GM18909 (cell line): ENCODE results near the gene RTN1.
"Not testable (repeated sequence)": the region's sequence is repeated elsewhere in the genome, so short reads cannot be mapped to it uniquely, and the experiment has no call there.

Experiments
- ATAC-seq: cut with Tn5 transposase; IDR thresholded peaks from one replicate; pipeline ENCODE4 v1.9.1; 2021; ENCODE audit warnings: mild to moderate bottlenecking; ENCODE audit not compliant: unreplicated experiment, poor library complexity

RTN1 gene

GRCh38 chr14:59646832-59647231 is 223.7 kb downstream of the RTN1 start:
- not testable (repeated sequence) for ATAC-seq

GRCh38 chr14:59638885-59639284 is 231.7 kb downstream of the RTN1 start:
- ATAC-seq = peak; percentile 92

GRCh38 chr14:59634617-59635016 is 236.0 kb downstream of the RTN1 start:
- no peak for ATAC-seq

DNA sequence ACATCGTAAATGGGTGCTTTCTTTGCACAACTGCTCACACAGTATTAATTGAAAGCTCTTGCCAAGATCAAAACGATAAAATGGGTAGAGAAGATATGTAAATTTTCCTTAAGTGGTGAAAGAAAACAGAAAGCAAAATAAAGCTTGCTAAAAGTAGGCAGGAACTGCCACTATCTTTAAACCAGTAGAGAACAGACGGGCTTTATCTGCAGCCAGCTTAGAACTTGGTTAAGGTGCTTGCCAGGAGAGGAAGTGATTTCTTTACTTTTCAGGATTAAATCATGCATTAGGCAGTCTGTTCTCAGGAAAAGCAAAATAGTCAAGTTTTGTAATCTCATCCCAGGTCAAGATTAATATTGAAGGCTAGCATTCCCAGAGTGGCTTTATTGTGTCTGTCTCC is 237.1 kb downstream of the RTN1 start:
- no peak for ATAC-seq

- ATAC-seq = peak; percentile 57
These were observed 238.2 kb downstream of the RTN1 start for GRCh38 chr14:59632381-59632780.

DNA sequence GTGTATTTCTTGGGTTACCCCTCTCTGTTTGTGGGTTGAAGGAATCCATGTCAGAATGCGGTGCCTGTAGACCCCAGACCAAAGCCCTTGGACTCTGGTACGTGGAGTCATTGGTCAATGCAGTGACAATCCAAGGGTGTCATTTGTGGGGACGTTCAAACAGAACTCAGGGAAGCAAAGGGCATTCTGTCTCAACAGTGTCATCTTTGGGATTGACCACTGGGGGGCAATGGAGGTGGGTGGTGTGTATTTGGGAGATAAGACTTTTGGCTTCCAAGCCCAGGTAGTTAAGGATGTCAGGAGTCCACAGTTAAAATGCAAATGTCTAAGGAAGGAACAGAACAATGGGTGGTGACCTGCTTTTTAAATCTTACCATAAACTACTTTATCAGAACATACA is 239.3 kb downstream of the RTN1 start:
- ATAC-seq = no peak

DNA sequence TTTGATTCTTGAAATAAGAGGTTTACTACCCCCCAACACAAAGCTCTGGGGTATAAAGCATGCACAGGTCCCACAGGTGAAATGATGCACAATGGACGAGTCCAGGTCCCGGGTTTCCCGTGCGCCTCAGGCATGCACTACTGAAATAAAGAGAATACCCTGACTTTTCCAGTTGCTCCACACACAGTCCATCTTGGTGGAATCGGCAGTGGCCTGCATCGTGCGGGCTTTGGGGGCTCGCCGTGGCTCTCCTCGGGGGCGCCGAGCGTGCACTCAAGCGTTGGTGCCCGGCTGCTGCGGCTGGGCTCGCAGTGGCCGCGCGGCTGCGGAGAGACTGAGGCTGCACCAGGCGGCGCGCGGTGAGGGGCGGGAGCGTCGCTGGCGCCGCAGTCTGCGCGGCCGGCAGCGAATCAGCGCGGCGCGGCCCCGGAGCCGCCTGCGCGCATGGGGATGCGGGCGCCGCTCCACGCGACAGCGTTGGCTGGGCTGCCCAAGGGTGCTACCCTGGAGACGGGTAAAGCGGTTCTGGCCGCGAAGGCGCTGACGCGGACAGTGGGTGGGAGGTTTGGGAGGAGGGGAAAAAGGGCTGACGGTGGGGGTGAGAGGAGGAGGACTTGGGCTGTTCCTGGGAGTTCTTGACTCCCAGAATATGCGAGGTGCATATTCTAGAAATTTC is 240.2 kb downstream of the RTN1 start:
- peak; percentile 43 for ATAC-seq

DNA sequence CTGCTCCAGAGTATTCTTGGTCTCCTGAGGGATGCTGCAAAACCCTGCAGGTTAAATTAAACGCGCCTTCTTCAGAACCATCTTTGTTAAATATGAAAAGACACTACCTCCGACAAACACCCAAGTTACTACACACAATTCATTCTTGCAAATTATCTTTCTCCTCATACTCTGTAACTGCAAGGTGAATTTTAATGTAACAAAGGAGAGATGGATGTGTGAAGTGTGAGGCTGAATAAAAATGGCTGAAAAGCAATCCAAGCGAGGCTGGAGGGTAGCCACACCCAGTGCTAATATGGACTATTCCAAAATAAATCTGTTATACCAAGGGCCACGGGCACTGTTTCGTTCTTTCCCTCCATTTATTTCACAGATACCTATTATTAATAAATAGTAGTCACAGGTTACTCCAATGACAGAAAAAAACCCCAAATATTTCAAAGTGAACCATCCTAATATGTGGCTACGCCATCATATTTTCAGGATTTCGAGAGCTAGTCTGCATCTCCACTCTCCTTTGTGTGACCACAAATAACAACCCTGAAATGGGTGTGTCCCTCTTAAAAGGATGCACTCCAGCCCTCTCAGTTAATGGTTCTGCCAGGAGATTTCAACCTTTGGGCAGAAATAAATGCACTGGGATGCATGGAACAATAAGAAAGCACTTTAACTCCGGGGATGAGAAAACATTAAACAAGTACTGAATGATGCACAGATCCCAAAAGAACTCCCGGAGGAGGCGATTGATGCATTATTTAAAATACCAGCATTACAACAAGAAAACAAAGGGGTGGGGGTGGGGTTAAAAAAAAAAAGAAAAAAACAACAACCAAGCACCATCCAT is 240.9 kb downstream of the RTN1 start:
- ATAC-seq = no peak

DNA sequence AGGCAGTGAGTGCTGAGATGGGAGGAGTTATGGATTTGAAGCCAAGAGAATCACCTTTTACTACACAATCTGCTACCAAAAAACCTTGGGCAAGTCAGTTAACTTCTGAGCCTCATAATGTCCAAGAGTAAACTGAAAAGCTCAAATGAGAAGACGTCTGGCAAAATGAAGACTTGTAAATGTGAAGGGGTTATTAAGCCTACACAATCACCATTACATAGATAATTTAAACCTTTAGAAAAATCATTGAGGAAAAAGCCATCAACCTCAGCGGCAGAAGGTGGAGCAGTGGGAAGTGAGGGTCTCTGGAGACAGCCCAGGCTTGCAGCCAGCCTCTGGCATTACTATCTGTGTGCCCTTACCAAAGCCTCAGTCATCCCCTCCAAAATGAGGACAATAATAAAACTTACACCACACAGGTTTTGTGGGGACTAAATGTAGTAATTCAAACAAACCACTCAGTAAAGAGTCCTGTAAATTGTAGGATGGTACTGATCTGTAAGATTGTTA is 243.5 kb downstream of the RTN1 start:
- no peak for ATAC-seq

DNA sequence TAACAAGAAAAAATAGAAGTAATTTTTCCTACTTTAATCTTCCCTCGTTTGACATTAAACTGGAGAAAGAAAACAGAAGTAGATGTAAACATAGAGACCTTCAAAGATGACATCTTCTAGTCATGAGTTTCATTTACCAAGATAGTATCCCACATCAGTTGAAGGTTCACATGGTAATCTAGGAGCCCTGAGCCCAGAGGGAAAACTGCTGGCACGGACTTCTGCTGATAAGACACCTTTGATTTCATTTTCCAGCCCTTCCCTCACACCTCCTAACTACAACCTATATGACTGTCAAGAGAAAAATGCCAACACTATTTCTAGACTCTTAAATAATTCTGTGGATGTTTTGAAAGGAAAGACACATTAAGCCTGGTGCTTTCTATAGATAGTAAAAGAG is 247.9 kb downstream of the RTN1 start:
- ATAC-seq = no peak

DNA sequence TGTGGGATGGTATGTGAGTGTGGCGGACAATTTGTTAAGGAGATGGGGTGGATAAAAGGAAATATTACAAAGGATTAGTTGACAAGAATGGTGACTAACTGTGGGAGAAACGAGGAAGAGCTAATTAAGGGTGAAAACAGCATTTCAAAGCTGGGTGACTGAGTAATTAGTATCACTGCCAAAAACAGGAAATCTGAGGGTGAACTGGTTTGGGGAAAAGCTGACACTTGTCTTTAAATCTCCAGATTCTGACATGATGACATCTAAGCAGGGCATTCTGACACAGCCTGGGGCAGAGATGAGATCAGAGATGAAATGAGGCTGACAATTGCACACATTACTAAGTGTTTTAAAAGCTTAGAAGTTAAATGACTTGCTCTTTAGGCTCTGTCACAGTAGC is 251.5 kb downstream of the RTN1 start:
- ATAC-seq = no peak

GRCh38 chr14:59601056-59601455 is 269.5 kb downstream of the RTN1 start:
- ATAC-seq = no peak

DNA sequence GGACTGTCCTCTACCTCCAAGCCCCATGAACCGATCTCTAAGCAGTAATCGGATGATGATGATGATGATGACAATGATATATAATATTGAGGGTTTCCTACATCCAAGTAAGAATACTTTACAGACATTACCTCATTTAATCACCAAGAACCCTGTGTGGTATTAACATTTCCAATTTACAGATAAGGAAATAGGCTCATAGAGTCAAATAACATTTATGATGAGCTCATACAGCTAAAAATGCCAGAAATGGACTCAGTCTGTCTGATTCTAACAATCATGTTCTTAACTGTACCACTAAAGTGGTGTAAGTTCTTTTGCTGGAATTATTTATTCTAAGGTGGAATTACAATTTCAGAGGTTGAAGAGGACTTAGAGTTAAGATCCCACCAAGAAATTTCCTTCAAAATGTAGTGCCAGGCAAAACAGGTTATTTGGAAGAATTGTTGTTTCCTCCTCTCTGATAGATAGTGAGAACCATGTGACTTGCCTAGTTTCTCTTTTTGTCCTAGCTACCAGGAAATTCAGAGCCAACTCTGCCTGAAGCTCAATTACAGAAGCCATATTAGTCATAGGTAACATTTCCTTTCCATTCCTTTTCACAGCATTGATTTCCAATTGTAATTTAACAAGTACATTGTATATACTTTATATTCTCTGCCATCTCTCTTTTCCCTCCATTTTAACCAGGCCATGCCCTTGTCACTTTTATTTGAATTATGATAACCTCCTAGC is 270.2 kb downstream of the RTN1 start:
- no peak for ATAC-seq

DNA sequence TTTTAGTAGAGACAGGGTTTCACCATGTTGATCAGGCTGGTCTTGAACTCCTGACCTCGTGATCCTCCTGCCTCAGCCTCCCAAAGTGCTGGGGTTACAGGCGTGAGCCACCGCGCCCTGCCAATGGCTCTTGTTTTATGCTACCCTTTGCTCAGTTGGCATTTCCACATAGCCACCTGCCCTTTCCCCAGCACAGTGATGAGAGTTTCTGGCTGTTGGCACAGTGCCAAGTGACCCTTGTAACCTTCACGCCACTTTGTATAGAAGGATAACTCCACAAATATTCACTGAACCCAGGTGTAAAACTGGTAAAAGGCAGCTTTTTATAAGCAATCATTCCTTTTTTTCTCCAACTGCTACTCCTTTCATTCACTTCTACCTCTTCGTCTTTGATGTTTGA is 275.5 kb downstream of the RTN1 start:
- ATAC-seq = no peak

- no peak for ATAC-seq
These were observed 278.8 kb downstream of the RTN1 start for GRCh38 chr14:59591641-59592370.

DNA sequence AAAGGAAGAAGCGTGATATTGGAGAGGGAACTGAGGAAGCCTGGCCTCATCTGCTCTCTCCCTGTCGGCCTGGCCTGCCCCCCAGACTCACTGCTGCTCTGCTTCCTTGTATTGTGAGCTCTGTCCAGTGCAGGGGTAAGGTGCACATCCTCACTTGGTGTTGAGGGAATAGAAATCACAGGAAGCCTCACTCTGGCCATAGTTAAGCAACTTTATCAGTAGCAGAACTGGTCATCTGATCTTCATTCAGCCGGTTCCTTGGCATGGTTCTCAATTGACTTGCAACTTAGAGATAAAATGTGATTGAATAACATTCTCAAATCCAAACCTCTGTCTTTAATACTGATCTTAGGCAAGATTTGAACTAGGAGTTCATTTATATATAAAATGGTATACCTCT is 282.5 kb downstream of the RTN1 start:
- no peak for ATAC-seq

DNA sequence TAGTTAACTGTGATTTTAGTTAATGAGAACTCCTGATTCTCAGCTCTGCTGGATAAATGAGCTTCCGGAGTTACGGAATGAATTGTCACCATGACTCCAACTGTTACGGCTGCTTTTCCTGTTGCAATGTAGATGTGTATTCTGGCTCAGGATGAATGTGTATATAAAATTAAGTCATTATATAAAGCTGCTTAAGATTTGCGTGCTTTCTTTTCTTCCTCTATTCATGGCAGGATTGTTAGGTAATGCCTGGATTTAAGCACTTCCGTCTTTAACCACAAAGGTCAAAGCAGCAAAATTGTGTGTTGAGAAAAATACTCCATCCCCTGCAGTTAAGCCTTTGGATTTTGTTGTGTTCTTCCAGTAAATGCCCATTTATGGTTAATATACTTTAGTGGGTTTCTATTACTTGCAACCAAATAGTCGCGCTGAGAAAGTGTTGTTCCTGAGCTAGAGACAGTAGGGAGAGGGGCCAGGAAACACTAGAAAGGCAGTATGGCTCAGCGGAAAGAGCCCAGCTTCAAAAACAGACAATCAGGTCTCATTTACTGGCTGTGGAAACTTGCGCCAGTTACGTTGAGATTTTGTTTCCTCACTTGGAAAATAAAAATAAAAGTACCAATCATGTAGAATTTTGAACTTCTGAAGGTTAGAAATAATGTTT is 284.6 kb downstream of the RTN1 start:
- no peak for ATAC-seq

GRCh38 chr14:59583755-59584154 is 286.8 kb downstream of the RTN1 start:
- no peak for ATAC-seq

- no peak for ATAC-seq
These were observed 287.6 kb downstream of the RTN1 start for GRCh38 chr14:59582845-59583509.
